Activated naive CD4-positive, alpha-beta T cell treated with anti-CD3 and anti-CD28 coated beads, Interleukin-2, amount 50 U/mL, for 72 hours (primary cell): Measurements from ENCODE around the gene RIPPLY1. TPM values are rescaled to one million over a fixed set of nuclear protein-coding genes. Genes with fewer than 3 reads are reported as not detected.

Experiments
- ATAC-seq, 2 donors: fragments of 150-1000 bp; cut with Tn5 transposase; 2 replicates each; pipeline ENCODE4 v1.10.0; 2021; ENCODE audit warnings: mild to moderate bottlenecking in 2 of 2, moderate library complexity in 2 of 2
- DNase-seq, 2 donors: peaks; one replicate each; pipeline ENCODE4 v3.0.0; 2021 to 2022; ENCODE audit warnings: low spot score in 2 of 2
- H3K27ac Mint-ChIP-seq, 2 donors: one replicate each; pipeline ENCODE4 v1.8.0; 2022; ENCODE audit warnings: mild to moderate bottlenecking in 2 of 2, mixed read lengths in 2 of 2
- H3K36me3 Mint-ChIP-seq, 2 donors: one replicate each; pipeline ENCODE4 v1.8.0; 2022; ENCODE audit warnings: mixed read lengths in 2 of 2
- H3K9me3 Mint-ChIP-seq, 2 donors: one replicate each; pipeline ENCODE4 v1.8.0; 2022; ENCODE audit warnings: mixed read lengths in 2 of 2
- total RNA-seq, 2 donors: library from RNA; stranded (reverse); gene quantifications; one replicate each; pipeline ENCODE4 v1.2.3, GENCODE V29; 2022

The RIPPLY1 gene
- not detected for total RNA-seq

GRCh38 chrX:106903291-106903824 is at the start of gene RIPPLY1:
RIPPLY1 (minus strand) TSS chrX:106903341; CDS start chrX:106903287, 54 bp downstream.
- DNase-seq (no peak), ATAC-seq (no peak)
- Mint-ChIP-seq H3K27ac (no peak within 1 kb of the TSS), H3K9me3 (no peaks in the 10 kb centered on the region), H3K36me3 (no peaks in the 10 kb centered on the region)

GRCh38 chrX:106952538-106952937 is 49.4 kb upstream of the RIPPLY1 start:
- Mint-ChIP-seq H3K27ac (no peak overlapping the region), H3K9me3 (no peaks in the 10 kb centered on the region), H3K36me3 (no peaks in the 10 kb centered on the region)
- no peak for DNase-seq
- ATAC-seq: no peak

- DNase-seq (no peak), ATAC-seq (no peak)
Observed at GRCh38 chrX:106952089-106952488, 48.9 kb upstream of the RIPPLY1 start.

GRCh38 chrX:106951230-106951629 is 48.1 kb upstream of the RIPPLY1 start:
- no peaks in the 10 kb centered on the region for H3K36me3 Mint-ChIP-seq
- ATAC-seq (no peak), DNase-seq (no peak)
- H3K27ac Mint-ChIP-seq: no peak overlapping the region
- no peaks in the 10 kb centered on the region for H3K9me3 Mint-ChIP-seq

More at GRCh38 chrX:106952089-106952488, 48.9 kb upstream of the RIPPLY1 start:
- H3K27ac Mint-ChIP-seq: no peak overlapping the region
- no peaks in the 10 kb centered on the region for H3K9me3 Mint-ChIP-seq
- no peaks in the 10 kb centered on the region for H3K36me3 Mint-ChIP-seq

- no peak for DNase-seq
- no peak for ATAC-seq
- Mint-ChIP-seq H3K36me3 (no peaks in the 10 kb centered on the region), H3K9me3 (no peaks in the 10 kb centered on the region), H3K27ac (no peak overlapping the region)
Observed at GRCh38 chrX:106950381-106950780, 47.2 kb upstream of the RIPPLY1 start.

- no peaks in the 10 kb centered on the region for H3K9me3 Mint-ChIP-seq
- ATAC-seq (no peak), DNase-seq (no peak)
- H3K36me3 Mint-ChIP-seq: no peaks in the 10 kb centered on the region
- H3K27ac Mint-ChIP-seq: no peak overlapping the region
Observed at GRCh38 chrX:106949366-106949765, 46.2 kb upstream of the RIPPLY1 start.

GRCh38 chrX:106948641-106949040 is 45.5 kb upstream of the RIPPLY1 start:
- no peak for ATAC-seq
- Mint-ChIP-seq H3K27ac (no peak overlapping the region), H3K36me3 (no peaks in the 10 kb centered on the region), H3K9me3 (no peaks in the 10 kb centered on the region)
- no peak for DNase-seq

GRCh38 chrX:106946464-106946863 is 43.3 kb upstream of the RIPPLY1 start:
- no peaks in the 10 kb centered on the region for H3K9me3 Mint-ChIP-seq
- ATAC-seq: no peak
- no peak overlapping the region for H3K27ac Mint-ChIP-seq
- DNase-seq: no peak
- H3K36me3 Mint-ChIP-seq: peaks cover 0 to 12% of the 10 kb centered on the region in 2 donors

- Mint-ChIP-seq H3K36me3 (peaks cover 0 to 12% of the 10 kb centered on the region in 2 donors), H3K9me3 (no peaks in the 10 kb centered on the region), H3K27ac (no peak overlapping the region)
- ATAC-seq (no peak), DNase-seq (no peak)
Observed at GRCh38 chrX:106940068-106940467, 36.9 kb upstream of the RIPPLY1 start.

- ATAC-seq (no peak), DNase-seq (no peak)
- Mint-ChIP-seq H3K27ac (no peak overlapping the region), H3K36me3 (peaks cover 0 to 12% of the 10 kb centered on the region in 2 donors), H3K9me3 (no peaks in the 10 kb centered on the region)
Observed at GRCh38 chrX:106939566-106939965, 36.4 kb upstream of the RIPPLY1 start.

- H3K36me3 Mint-ChIP-seq: no peaks in the 10 kb centered on the region
- H3K9me3 Mint-ChIP-seq: no peaks in the 10 kb centered on the region
- DNase-seq (no peak), ATAC-seq (no peak)
- no peak overlapping the region for H3K27ac Mint-ChIP-seq
Observed at GRCh38 chrX:106936246-106936645, 33.1 kb upstream of the RIPPLY1 start.

GRCh38 chrX:106935175-106935574 is 32.0 kb upstream of the RIPPLY1 start:
- Mint-ChIP-seq H3K27ac (no peak overlapping the region), H3K9me3 (no peaks in the 10 kb centered on the region), H3K36me3 (no peaks in the 10 kb centered on the region)
- no peak for DNase-seq
- no peak for ATAC-seq

GRCh38 chrX:106933538-106933961 is 30.4 kb upstream of the RIPPLY1 start:
- Mint-ChIP-seq H3K27ac (no peak overlapping the region), H3K36me3 (no peaks in the 10 kb centered on the region), H3K9me3 (no peaks in the 10 kb centered on the region)
- DNase-seq (no peak), ATAC-seq (no peak)

- ATAC-seq: no peak
- H3K27ac Mint-ChIP-seq: peak overlapping the region in 1 of 2 donors; percentile 50
- no peaks in the 10 kb centered on the region for H3K36me3 Mint-ChIP-seq
- no peaks in the 10 kb centered on the region for H3K9me3 Mint-ChIP-seq
- DNase-seq: no peak
Observed at GRCh38 chrX:106932960-106933537, 29.9 kb upstream of the RIPPLY1 start.

- no peaks in the 10 kb centered on the region for H3K36me3 Mint-ChIP-seq
- ATAC-seq (no peak), DNase-seq (no peak)
- no peak overlapping the region for H3K27ac Mint-ChIP-seq
- H3K9me3 Mint-ChIP-seq: no peaks in the 10 kb centered on the region
Observed at GRCh38 chrX:106932492-106932923, 29.4 kb upstream of the RIPPLY1 start.

GRCh38 chrX:106931831-106932491 is 28.8 kb upstream of the RIPPLY1 start:
- no peak overlapping the region for H3K27ac Mint-ChIP-seq
- DNase-seq (no peak), ATAC-seq (no peak)
- no peaks in the 10 kb centered on the region for H3K36me3 Mint-ChIP-seq
- no peaks in the 10 kb centered on the region for H3K9me3 Mint-ChIP-seq

GRCh38 chrX:106928227-106928626 is 25.1 kb upstream of the RIPPLY1 start:
- Mint-ChIP-seq H3K9me3 (no peaks in the 10 kb centered on the region), H3K36me3 (no peaks in the 10 kb centered on the region), H3K27ac (no peak overlapping the region)
- DNase-seq (no peak), ATAC-seq (no peak)

GRCh38 chrX:106927700-106928099 is 24.6 kb upstream of the RIPPLY1 start:
- H3K27ac Mint-ChIP-seq: no peak overlapping the region
- DNase-seq (no peak), ATAC-seq (no peak)
- no peaks in the 10 kb centered on the region for H3K9me3 Mint-ChIP-seq
- H3K36me3 Mint-ChIP-seq: no peaks in the 10 kb centered on the region
